ENCODE data around the gene PLEKHG2. TPM values are rescaled to one million over a fixed set of nuclear protein-coding genes. Genes with fewer than 3 reads are reported as not detected.

The PLEKHG2 gene
- total and polyA plus RNA-seq, 9 of the 15 experiments (the other 6 are each of a cell fraction or from before 2014, with no cell fraction given), result 0.98 to 45.7 (median 9.8) TPM

DNA sequence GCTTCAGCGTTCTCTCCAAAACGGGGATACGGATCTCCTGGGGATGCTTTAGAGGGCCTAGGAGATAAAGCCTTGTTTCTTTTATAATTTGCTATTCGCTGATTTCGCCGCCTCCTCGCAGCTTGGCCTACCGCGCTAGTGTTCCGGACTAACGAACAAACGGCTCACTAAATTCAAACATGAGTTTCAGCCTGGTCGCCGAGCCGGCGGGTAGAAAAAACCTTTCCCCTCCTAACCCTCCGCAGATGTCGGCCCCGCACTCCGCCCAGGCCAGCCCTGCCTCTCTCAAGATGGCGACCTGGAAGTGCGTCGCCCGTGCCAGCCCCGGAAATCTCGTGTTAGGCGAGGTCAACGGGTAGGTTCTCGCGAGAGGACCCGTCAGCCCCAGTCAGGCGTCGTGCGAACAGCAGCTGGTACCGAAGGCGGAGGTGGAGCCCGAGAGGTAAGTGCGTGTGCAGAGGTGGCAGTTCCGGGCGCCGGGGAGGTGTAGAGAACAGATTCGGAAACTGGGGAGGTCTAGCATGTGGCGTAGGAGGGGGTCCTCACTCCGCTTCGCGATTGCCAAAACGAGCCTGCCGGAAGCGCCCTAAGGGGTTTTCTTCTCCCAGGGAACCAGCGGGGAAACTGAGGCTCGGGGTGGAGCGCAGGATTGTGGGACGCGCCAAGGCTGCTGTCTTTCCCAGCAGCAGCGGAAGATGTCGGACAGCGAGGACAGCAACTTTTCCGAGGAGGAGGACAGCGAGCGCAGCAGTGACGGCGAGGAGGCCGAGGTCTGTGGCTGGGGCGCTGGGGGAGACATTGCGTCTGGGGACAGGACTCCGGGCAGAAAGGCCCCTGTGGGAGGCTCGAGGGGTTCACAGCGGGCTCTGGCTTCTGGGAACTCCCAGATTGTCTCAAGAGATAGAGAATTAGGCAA is 33.0 kb downstream of the PLEKHG2 start, which contains the start of gene SUPT5H (continued):
- TF ChIP-seq, protein P1, sequence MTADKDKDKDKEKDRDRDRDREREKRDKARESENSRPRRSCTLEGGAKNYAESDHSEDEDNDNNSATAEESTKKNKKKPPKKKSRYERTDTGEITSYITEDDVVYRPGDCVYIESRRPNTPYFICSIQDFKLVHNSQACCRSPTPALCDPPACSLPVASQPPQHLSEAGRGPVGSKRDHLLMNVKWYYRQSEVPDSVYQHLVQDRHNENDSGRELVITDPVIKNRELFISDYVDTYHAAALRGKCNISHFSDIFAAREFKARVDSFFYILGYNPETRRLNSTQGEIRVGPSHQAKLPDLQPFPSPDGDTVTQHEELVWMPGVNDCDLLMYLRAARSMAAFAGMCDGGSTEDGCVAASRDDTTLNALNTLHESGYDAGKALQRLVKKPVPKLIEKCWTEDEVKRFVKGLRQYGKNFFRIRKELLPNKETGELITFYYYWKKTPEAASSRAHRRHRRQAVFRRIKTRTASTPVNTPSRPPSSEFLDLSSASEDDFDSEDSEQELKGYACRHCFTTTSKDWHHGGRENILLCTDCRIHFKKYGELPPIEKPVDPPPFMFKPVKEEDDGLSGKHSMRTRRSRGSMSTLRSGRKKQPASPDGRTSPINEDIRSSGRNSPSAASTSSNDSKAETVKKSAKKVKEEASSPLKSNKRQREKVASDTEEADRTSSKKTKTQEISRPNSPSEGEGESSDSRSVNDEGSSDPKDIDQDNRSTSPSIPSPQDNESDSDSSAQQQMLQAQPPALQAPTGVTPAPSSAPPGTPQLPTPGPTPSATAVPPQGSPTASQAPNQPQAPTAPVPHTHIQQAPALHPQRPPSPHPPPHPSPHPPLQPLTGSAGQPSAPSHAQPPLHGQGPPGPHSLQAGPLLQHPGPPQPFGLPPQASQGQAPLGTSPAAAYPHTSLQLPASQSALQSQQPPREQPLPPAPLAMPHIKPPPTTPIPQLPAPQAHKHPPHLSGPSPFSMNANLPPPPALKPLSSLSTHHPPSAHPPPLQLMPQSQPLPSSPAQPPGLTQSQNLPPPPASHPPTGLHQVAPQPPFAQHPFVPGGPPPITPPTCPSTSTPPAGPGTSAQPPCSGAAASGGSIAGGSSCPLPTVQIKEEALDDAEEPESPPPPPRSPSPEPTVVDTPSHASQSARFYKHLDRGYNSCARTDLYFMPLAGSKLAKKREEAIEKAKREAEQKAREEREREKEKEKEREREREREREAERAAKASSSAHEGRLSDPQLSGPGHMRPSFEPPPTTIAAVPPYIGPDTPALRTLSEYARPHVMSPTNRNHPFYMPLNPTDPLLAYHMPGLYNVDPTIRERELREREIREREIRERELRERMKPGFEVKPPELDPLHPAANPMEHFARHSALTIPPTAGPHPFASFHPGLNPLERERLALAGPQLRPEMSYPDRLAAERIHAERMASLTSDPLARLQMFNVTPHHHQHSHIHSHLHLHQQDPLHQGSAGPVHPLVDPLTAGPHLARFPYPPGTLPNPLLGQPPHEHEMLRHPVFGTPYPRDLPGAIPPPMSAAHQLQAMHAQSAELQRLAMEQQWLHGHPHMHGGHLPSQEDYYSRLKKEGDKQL (CRISPR knock-in tag; IDR thresholded peaks at IDR 0.05; ENCODE audit: borderline replicate concordance), result no peak
- TF ChIP-seq RB1 (IDR thresholded peaks at IDR 0.05; ENCODE audit: low read depth) (peak; percentile 37; the same call in 1 of the 2 replicates), SLC30A9 (CRISPR knock-in tag; IDR thresholded peaks at IDR 0.05) (no peak), ZNF12 (CRISPR knock-in tag; IDR thresholded peaks at IDR 0.05) (no peak), SMAD3 (CRISPR knock-in tag; conservative IDR thresholded peaks at IDR 0.05) (no peak), HEY1 (CRISPR knock-in tag; IDR thresholded peaks at IDR 0.05; ENCODE audit: borderline replicate concordance) (no peak), ZKSCAN8 (CRISPR knock-in tag; IDR thresholded peaks at IDR 0.05) (no peak), SMARCA5 (IDR thresholded peaks at IDR 0.05) (no peak), MAFF (IDR thresholded peaks at IDR 0.05; ENCODE audit: low read length) (peak; percentile 64; the same call in 1 of the 2 replicates), ETV1 (tag; conservative IDR thresholded peaks at IDR 0.05; ENCODE audit: low read depth) (no peak; the same call in none of the 2 replicates), MYBL2 (IDR thresholded peaks at IDR 0.05; ENCODE audit: low read depth) (peak; percentile 50; the same call in 1 of the 2 replicates), MYBL2 (CRISPR knock-in tag; IDR thresholded peaks at IDR 0.05; ENCODE audit: borderline replicate concordance) (no peak)
- TF ChIP-seq, protein P2, sequence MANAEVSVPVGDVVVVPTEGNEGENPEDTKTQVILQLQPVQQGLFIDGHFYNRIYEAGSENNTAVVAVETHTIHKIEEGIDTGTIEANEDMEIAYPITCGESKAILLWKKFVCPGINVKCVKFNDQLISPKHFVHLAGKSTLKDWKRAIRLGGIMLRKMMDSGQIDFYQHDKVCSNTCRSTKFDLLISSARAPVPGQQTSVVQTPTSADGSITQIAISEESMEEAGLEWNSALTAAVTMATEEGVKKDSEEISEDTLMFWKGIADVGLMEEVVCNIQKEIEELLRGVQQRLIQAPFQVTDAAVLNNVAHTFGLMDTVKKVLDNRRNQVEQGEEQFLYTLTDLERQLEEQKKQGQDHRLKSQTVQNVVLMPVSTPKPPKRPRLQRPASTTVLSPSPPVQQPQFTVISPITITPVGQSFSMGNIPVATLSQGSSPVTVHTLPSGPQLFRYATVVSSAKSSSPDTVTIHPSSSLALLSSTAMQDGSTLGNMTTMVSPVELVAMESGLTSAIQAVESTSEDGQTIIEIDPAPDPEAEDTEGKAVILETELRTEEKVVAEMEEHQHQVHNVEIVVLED (CRISPR knock-in tag; IDR thresholded peaks at IDR 0.05), result peak; percentile 46; the same call in 1 of the 2 replicates
- TF ChIP-seq, protein P3, sequence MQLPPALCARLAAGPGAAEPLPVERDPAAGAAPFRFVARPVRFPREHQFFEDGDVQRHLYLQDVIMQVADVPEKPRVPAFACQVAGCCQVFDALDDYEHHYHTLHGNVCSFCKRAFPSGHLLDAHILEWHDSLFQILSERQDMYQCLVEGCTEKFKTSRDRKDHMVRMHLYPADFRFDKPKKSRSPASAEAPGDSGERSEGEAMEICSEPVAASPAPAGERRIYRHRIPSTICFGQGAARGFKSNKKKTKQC (CRISPR knock-in tag; IDR thresholded peaks at IDR 0.05), result peak; percentile 69
- TF ChIP-seq, protein P4, sequence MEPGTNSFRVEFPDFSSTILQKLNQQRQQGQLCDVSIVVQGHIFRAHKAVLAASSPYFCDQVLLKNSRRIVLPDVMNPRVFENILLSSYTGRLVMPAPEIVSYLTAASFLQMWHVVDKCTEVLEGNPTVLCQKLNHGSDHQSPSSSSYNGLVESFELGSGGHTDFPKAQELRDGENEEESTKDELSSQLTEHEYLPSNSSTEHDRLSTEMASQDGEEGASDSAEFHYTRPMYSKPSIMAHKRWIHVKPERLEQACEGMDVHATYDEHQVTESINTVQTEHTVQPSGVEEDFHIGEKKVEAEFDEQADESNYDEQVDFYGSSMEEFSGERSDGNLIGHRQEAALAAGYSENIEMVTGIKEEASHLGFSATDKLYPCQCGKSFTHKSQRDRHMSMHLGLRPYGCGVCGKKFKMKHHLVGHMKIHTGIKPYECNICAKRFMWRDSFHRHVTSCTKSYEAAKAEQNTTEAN (CRISPR knock-in tag; IDR thresholded peaks at IDR 0.05), result no peak
- TF ChIP-seq, protein P5, sequence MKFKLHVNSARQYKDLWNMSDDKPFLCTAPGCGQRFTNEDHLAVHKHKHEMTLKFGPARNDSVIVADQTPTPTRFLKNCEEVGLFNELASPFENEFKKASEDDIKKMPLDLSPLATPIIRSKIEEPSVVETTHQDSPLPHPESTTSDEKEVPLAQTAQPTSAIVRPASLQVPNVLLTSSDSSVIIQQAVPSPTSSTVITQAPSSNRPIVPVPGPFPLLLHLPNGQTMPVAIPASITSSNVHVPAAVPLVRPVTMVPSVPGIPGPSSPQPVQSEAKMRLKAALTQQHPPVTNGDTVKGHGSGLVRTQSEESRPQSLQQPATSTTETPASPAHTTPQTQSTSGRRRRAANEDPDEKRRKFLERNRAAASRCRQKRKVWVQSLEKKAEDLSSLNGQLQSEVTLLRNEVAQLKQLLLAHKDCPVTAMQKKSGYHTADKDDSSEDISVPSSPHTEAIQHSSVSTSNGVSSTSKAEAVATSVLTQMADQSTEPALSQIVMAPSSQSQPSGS (CRISPR knock-in tag; IDR thresholded peaks at IDR 0.05), result no peak
